Measurements from ENCODE around the gene IFFO2. TPM values are rescaled to one million over a fixed set of nuclear protein-coding genes. Genes with fewer than 3 reads are reported as not detected.

Gene IFFO2
- total and polyA plus RNA-seq, 4 donors, result 7.6 to 18.9 (median 8.3) TPM

- no peak for TF ChIP-seq CTCF (IDR thresholded peaks at IDR 0.05; ENCODE audit: control extremely low read depth, extremely low read depth)
- H3K27ac ChIP-seq (ENCODE audit: low read depth in 1 of 2, low read length in 1 of 2), result peak overlapping the region; percentile 69 to 94
- ATAC-seq (ENCODE audit: insufficient read depth, low FRiP score) (peak; percentile 8), DNase-seq (peak; percentile 91 to 95 (median 94))
- H3K27me3 ChIP-seq (ENCODE audit: control insufficient read depth in 3 of 3, insufficient read depth in 3 of 3, low read length in 2 of 3), result no peaks in the 10 kb centered on the region
- H3K9me3 ChIP-seq (ENCODE audit: control insufficient read depth in 4 of 4, insufficient read depth in 3 of 4, low read length in 3 of 4), result no peaks in the 10 kb centered on the region
- peak overlapping the region; percentile 59 to 88 for H3K9ac ChIP-seq (ENCODE audit: insufficient read depth in 1 of 2, low read length in 2 of 2)
- H3K36me3 ChIP-seq (ENCODE audit: control insufficient read depth in 4 of 4, insufficient read depth in 4 of 4, low read length in 4 of 4), result peaks cover 0 to 2% (median 0%) of the 10 kb centered on the region in 4 donors
- no peak overlapping the region for H3K4me3 ChIP-seq
- WGBS, 2 donors, result 3 to 12% methylated on average over 22 of the region's 22 CpGs
- H3K4me1 ChIP-seq (ENCODE audit: control insufficient read depth in 5 of 5, insufficient read depth in 5 of 5, low read length in 5 of 5), result peaks cover 3 to 84% (median 49%) of the 10 kb centered on the region in 5 donors
Observed at GRCh38 chr1:18949686-18950400, 6.6 kb downstream of the IFFO2 start.

- Histone ChIP-seq H3K27me3 (ENCODE audit: control insufficient read depth in 3 of 3, insufficient read depth in 3 of 3, low read length in 2 of 3) (no peaks in the 10 kb centered on the region), H3K36me3 (ENCODE audit: control insufficient read depth in 4 of 4, insufficient read depth in 4 of 4, low read length in 4 of 4) (peaks cover 0 to 2% (median 0%) of the 10 kb centered on the region in 4 donors), H3K9ac (ENCODE audit: insufficient read depth in 1 of 2, low read length in 2 of 2) (peak overlapping the region in 1 of 2 donors; percentile 88), H3K27ac (ENCODE audit: low read depth in 1 of 2, low read length in 1 of 2) (peak overlapping the region; percentile 69 to 94), H3K4me3 (no peak overlapping the region), H3K9me3 (ENCODE audit: control insufficient read depth in 4 of 4, insufficient read depth in 3 of 4, low read length in 3 of 4) (no peaks in the 10 kb centered on the region), H3K4me1 (ENCODE audit: control insufficient read depth in 5 of 5, insufficient read depth in 5 of 5, low read length in 5 of 5) (peaks cover 3 to 84% (median 49%) of the 10 kb centered on the region in 5 donors)
- TF ChIP-seq CTCF (IDR thresholded peaks at IDR 0.05; ENCODE audit: control extremely low read depth, extremely low read depth), result no peak
- DNase-seq (peak; percentile 65 to 78 (median 71)), ATAC-seq (ENCODE audit: insufficient read depth, low FRiP score) (no peak)
- 44 to 51% methylated on average over 23 of the region's 23 CpGs for WGBS, 2 donors
Observed at GRCh38 chr1:18948913-18949685, 7.4 kb downstream of the IFFO2 start.

- ATAC-seq (ENCODE audit: insufficient read depth, low FRiP score), result no peak
- DNase-seq, result peak in 1 of 3 donors; percentile 7
- Histone ChIP-seq H3K27ac (ENCODE audit: low read depth in 1 of 2, low read length in 1 of 2) (peak overlapping the region in 1 of 2 donors; percentile 94), H3K9ac (ENCODE audit: insufficient read depth in 1 of 2, low read length in 2 of 2) (peak overlapping the region in 1 of 2 donors; percentile 88), H3K36me3 (ENCODE audit: control insufficient read depth in 4 of 4, insufficient read depth in 4 of 4, low read length in 4 of 4) (peaks cover 0 to 2% (median under 1%) of the 10 kb centered on the region in 4 donors), H3K27me3 (ENCODE audit: control insufficient read depth in 3 of 3, insufficient read depth in 3 of 3, low read length in 2 of 3) (no peaks in the 10 kb centered on the region), H3K9me3 (ENCODE audit: control insufficient read depth in 4 of 4, insufficient read depth in 3 of 4, low read length in 3 of 4) (no peaks in the 10 kb centered on the region), H3K4me1 (ENCODE audit: control insufficient read depth in 5 of 5, insufficient read depth in 5 of 5, low read length in 5 of 5) (peaks cover 3 to 80% (median 45%) of the 10 kb centered on the region in 5 donors), H3K4me3 (no peak overlapping the region)
- TF ChIP-seq CTCF (IDR thresholded peaks at IDR 0.05; ENCODE audit: control extremely low read depth, extremely low read depth), result no peak
- 37 to 56% methylated on average over 15 of the region's 15 CpGs for WGBS, 2 donors
Observed at GRCh38 chr1:18948048-18948912, 8.2 kb downstream of the IFFO2 start.

All from lung (tissue), 12 donors.